ENCODE results near the gene NFKBIZ. TPM values are rescaled to one million over a fixed set of nuclear protein-coding genes. Genes with fewer than 3 reads are reported as not detected.

The NFKBIZ gene
- total and polyA plus RNA-seq, 9 of the 15 experiments (the other 6 are each of a cell fraction or from before 2014, with no cell fraction given) = 1.2 to 13.7 (median 5.7) TPM

- no peak for TF ChIP-seq TRIM25 (IDR thresholded peaks at IDR 0.05; ENCODE audit: borderline replicate concordance)
These were observed 37.4 kb upstream of the NFKBIZ start (continued) for GRCh38 chr3:101811875-101812274.

- Histone ChIP-seq H3K4me3 (no peak overlapping the region), H3K27me3 (ENCODE audit: control insufficient read depth in 2 of 2, insufficient read depth in 2 of 2, low read length in 2 of 2) (no peaks in the 10 kb centered on the region), H3K9ac (ENCODE audit: insufficient read depth in 1 of 2, low read depth in 2 of 2, low read length in 2 of 2) (no peak overlapping the region), H4K20me1 (replicated peaks; ENCODE audit: control insufficient read depth, insufficient read depth, low read length) (no peaks in the 10 kb centered on the region), H2AFZ (ENCODE audit: low read depth, low read length) (no peak overlapping the region), H3K27ac (ENCODE audit: extremely low read depth, low read depth, low read length) (no peak overlapping the region), H3K9me3 (replicated peaks; ENCODE audit: control insufficient read depth, insufficient read depth, low read depth, low read length) (no peaks in the 10 kb centered on the region), H3K4me2 (ENCODE audit: insufficient read depth, low read length) (no peak overlapping the region), H3K4me1 (replicated peaks in 1 of 2; ENCODE audit: control insufficient read depth in 2 of 2, insufficient read depth in 2 of 2, low read length in 2 of 2) (no peaks in the 10 kb centered on the region), H3K9me1 (ENCODE audit: control insufficient read depth, insufficient read depth, low read length) (no peaks in the 10 kb centered on the region), H3K36me3 (ENCODE audit: control insufficient read depth, insufficient read depth, low read length) (no peaks in the 10 kb centered on the region), H3K79me2 (ENCODE audit: control insufficient read depth, insufficient read depth, low read length) (no peaks in the 10 kb centered on the region)
- in situ Hi-C loops (cut with MboI) = loop anchor here (5.0 to 25.0 kb wide), 2 partner anchors 414 to 724 kb away; no protein-coding TSS in a partner anchor
- DNase-seq (ENCODE audit: extremely low read depth in 1 of 4, low spot score in 3 of 4) = no peak
- FAIRE-seq = no peak
- no TSS peak for BruUV-seq (replicated peaks)
- ATAC-seq = no peak
- intact Hi-C loops (cut with micrococcal nuclease) = loop anchor here (1.0 to 10.0 kb wide), 2 partner anchors 152 to 412 kb away; no protein-coding TSS in a partner anchor
- ChIA-PET CTCF (ENCODE audit: low intra/inter-chr PET ratio) (no interaction called here), POLR2A (interaction anchor here (0.6 kb wide), 1 partner anchor 174 kb away, joined by 3 read pairs; no protein-coding TSS in a partner anchor)
- TF ChIP-seq TSC22D4 (tag; IDR thresholded peaks at IDR 0.05) (no peak), ZHX1 (conservative IDR thresholded peaks at IDR 0.05; ENCODE audit: low read length) (no peak), ZNF24 (IDR thresholded peaks at IDR 0.05) (no peak), LEF1 (IDR thresholded peaks at IDR 0.05) (no peak), RERE (CRISPR knock-in tag; IDR thresholded peaks at IDR 0.05; ENCODE audit: borderline replicate concordance) (no peak), KHSRP (IDR thresholded peaks at IDR 0.05) (no peak), E4F1 (CRISPR knock-in tag; IDR thresholded peaks at IDR 0.05; ENCODE audit: borderline replicate concordance) (no peak)
These were observed 36.4 kb upstream of the NFKBIZ start for GRCh38 chr3:101812895-101813294.
